ENCODE results near the gene FHOD1.

Gene FHOD1

DNA sequence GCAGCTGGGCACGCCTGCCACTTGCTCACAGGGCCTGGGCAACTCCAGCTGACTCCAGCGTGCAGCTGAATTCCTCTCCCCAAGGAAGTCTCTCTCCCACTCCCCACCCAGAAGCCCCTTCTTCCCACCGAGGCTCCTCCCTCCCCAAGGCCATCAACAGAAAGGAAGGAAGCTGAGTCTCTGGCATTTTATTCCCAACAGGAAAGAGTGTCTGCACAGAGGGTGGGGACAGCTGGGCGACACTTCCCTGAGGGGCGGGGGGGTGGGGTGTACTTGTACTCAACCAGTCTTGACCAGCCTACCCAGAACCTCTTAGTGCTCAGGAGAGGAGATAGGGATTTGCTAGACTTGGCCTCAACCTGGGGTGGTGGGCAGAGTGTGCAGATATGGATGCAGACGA is 57.2 kb downstream of the FHOD1 start, which contains the start of gene EXOC3L1:
TSS of gene EXOC3L1 (minus strand) at position 96 of the 400 bp plus-strand sequence. CDS start 460 bp downstream, outside the sequence.
- TF ChIP-seq, protein P1, sequence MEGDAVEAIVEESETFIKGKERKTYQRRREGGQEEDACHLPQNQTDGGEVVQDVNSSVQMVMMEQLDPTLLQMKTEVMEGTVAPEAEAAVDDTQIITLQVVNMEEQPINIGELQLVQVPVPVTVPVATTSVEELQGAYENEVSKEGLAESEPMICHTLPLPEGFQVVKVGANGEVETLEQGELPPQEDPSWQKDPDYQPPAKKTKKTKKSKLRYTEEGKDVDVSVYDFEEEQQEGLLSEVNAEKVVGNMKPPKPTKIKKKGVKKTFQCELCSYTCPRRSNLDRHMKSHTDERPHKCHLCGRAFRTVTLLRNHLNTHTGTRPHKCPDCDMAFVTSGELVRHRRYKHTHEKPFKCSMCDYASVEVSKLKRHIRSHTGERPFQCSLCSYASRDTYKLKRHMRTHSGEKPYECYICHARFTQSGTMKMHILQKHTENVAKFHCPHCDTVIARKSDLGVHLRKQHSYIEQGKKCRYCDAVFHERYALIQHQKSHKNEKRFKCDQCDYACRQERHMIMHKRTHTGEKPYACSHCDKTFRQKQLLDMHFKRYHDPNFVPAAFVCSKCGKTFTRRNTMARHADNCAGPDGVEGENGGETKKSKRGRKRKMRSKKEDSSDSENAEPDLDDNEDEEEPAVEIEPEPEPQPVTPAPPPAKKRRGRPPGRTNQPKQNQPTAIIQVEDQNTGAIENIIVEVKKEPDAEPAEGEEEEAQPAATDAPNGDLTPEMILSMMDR (IDR thresholded peaks at IDR 0.05; ENCODE audit: extremely low read depth, insufficient read depth, missing control alignments) = no peak
- DNase-seq (ENCODE audit: low spot score) = no peak
- in situ Hi-C loops (cut with MboI; ENCODE audit: low pct_unique_long_range_greater_than_20kb, low sequenced_read_pairs, unreplicated experiment) = no loop called here

DNA sequence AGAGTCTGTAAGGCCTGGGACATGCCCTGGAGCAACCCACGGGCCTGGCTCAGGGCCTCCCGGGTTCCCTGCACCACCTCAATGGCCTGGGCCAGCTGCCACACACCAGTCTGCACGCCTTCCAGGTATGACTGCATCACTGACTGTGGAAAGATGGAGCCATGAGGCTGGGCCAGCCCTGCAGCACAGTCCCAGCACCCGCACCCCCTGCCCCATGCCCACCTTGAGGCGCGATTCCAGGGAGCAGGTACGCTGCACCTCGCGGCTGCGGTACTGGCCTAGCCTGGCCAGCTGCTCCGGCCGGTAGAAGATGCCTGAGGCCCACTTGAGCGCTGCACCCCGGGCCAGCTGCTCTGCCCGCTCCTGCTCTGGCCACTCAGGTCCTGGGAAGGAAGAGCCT is 58.5 kb downstream of the FHOD1 start:
- in situ Hi-C loops (cut with MboI; ENCODE audit: low pct_unique_long_range_greater_than_20kb, low sequenced_read_pairs, unreplicated experiment) = no loop called here
- TF ChIP-seq, protein P1 (IDR thresholded peaks at IDR 0.05; ENCODE audit: extremely low read depth, insufficient read depth, missing control alignments) = no peak

DNA sequence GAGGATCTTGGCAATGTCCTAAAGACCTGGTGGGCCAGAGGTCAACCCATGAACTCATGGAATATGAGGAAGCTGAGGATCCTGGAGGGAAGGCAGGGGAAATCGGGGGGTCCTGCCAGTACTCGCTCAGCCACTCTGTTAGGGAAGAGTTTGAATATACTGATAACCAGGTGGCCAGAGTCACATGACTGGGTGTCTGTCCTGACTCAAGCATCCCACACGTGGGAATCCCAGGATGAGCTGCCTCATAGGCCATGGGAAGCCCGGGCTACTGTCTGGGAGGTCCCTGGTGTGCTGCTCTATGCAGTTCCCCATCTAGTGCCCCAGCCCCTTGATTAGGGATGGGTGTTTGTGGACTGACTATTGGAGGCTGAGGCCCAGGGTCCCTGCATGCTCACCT is 59.0 kb downstream of the FHOD1 start:
- TF ChIP-seq, protein P1 (IDR thresholded peaks at IDR 0.05; ENCODE audit: extremely low read depth, insufficient read depth, missing control alignments) = no peak
- in situ Hi-C loops (cut with MboI; ENCODE audit: low pct_unique_long_range_greater_than_20kb, low sequenced_read_pairs, unreplicated experiment) = no loop called here
- DNase-seq (ENCODE audit: low spot score) = no peak

More for the DNA sequence above, 58.5 kb downstream of the FHOD1 start:
- DNase-seq (ENCODE audit: low spot score) = no peak

DNA sequence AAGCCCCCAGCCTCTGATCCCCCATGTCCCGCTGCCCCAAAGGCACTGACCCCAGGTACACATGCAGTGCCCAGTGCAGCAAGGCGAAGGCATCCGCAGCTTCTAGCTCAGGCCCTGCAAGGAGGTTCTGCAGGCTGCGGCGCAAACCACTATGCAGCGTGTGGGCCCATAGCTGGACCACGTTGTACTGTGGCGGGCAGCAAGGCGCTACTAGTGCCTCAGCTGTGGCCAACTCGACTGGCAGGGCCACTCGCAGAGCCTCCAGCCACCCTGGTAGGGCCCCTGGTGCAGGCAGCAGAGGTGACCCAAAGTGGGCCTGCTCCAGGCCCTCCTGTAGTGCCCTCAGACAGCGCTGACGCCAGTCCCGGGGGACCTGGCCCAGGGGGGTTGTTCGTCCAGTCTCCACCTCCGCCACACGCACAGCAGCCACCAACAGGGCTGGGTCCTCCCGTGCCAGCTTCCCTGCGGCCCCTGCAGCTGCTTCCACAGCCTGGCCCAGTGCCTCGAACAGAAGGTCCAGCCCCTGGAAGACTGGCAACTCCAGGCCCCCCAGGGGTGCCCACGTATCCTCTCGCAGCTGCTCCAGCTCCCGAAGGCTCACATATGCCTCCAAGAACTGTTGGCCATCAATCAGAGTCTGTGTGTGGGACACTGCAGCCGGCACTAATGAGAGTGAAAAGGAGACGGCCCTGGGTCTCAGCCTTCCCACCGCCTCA is 59.9 kb downstream of the FHOD1 start:
- no peak for DNase-seq (ENCODE audit: low spot score)
- TF ChIP-seq, protein P1 (IDR thresholded peaks at IDR 0.05; ENCODE audit: extremely low read depth, insufficient read depth, missing control alignments) = no peak
- in situ Hi-C loops (cut with MboI; ENCODE audit: low pct_unique_long_range_greater_than_20kb, low sequenced_read_pairs, unreplicated experiment) = no loop called here

DNA sequence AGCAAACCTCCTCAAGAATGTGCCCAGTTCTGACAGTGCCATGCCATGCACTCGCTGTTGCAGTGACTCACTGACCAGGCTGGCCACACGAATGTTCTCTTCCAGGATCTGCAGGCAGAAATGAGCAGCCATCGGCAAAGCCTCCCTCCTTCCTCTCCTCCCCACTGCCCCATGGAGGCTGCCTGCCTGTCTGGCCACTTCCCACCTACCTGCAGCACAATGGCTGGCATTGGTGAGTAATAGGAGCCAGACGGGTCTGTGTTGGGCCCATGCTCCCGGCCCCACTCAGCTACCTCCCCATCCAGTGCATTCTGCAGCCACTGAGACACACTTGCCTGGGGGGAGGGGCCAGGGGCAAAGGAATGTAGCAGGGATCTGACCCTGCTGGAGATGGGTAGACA is 60.7 kb downstream of the FHOD1 start:
- in situ Hi-C loops (cut with MboI; ENCODE audit: low pct_unique_long_range_greater_than_20kb, low sequenced_read_pairs, unreplicated experiment) = no loop called here
- DNase-seq (ENCODE audit: low spot score) = no peak
- TF ChIP-seq, protein P1 (IDR thresholded peaks at IDR 0.05; ENCODE audit: extremely low read depth, insufficient read depth, missing control alignments) = no peak

DNA sequence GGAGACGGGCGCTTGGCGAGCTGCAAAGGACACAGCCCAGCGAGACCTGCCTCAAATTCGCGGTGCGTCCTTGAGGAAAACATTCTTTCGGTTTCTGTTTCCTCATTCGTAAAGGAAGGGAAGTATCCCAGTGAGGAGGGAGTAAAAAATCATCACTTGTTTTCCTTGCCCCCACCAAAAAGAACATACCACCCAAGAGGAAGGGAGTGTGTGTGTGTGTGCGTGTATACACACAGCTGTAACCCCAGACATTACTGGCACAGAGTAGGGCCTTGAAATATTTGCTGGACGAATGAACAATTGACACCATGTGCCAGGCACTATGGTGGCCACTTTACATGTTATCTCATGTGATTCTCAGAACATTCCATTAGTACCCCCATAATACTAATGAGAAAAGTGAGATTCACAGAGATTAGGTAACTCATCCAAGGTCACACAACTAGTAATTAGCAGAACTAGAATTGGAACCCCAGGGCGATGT is 61.6 kb downstream of the FHOD1 start:
- TF ChIP-seq, protein P1 (IDR thresholded peaks at IDR 0.05; ENCODE audit: extremely low read depth, insufficient read depth, missing control alignments) = no peak
- in situ Hi-C loops (cut with MboI; ENCODE audit: low pct_unique_long_range_greater_than_20kb, low sequenced_read_pairs, unreplicated experiment) = no loop called here
- no peak for DNase-seq (ENCODE audit: low spot score)
